ENCODE measurements around the gene NFKB2.

DNA sequence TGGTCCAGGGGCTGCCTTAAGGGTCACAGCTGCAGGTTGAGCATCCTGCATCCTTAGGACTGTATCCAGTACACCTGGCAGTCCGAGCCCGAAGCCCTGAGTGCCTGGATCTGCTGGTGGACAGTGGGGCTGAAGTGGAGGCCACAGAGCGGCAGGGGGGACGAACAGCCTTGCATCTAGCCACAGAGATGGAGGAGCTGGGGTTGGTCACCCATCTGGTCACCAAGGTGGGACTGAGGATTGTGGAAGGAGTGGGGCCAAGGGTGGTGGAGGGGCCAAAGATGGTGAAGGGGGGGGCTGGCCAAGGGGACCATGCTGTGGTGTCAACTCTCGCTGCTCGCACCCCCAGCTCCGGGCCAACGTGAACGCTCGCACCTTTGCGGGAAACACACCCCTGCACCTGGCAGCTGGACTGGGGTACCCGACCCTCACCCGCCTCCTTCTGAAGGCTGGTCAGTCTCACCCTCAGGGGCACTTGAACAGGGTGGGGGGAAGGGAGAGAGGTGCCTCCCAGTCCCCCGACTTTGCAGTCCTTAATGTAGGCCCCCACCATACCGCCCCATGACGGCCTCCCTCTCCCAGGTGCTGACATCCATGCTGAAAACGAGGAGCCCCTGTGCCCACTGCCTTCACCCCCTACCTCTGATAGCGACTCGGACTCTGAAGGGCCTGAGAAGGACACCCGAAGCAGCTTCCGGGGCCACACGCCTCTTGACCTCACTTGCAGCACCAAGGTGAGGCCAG is 5.3 kb downstream of the NFKB2 start:
- TF ChIP-seq CTCF (IDR thresholded peaks at IDR 0.05) = no peak
- TF ChIP-seq POLR2A (IDR thresholded peaks at IDR 0.05) = no peak

Measured in Peyer's patch (tissue), 4 donors.